ENCODE measurements around the gene AK3.

Gene AK3

DNA sequence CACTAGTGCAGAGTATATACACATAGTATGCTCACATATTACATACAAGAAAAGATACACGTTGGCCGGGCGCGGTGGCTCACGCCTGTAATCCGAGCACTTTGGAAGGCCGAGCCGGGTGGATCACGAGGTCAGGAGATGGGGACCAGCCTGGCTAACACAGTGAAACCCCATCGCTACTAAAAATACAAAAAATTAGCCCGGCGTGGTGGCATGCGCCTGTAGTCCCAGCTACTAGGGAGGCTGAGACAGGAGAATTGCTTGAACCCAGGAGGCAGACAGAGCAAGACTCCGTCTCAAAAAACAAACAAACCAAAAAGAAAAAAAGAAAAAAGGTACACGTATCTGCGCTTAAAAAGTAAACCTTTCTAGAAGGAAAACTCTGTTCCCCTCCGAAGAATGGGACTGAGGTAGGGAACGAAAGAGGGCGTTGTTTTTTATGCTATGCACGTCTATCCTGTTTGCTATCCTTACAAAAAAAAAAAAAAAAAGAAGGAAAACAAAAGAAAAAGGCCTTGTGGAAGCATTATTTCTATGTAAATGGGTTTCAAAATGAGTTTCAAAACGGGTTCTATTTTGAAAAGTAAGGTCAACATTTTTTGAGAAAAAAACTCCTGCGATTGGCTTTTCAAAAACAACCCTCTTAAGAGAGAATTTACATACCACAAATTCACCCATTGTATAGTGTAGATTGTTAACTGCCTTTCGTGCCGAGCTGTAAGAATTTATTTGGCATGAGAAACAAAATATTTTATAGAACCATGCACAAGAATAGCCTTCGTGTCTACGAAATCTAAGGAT lies 1.2 kb downstream of the AK3 start:
- Histone ChIP-seq H4K20me1 (ENCODE audit: low read depth, low read length) (peaks cover 4% of the 10 kb centered on the region; the same call in 1 of the 2 replicates), H3K4me2 (ENCODE audit: low read depth, low read length, poor library complexity, severe bottlenecking) (peak overlapping the region; percentile 76), H3K4me3 (ENCODE audit: insufficient read depth, low read length, poor library complexity, severe bottlenecking) (peak overlapping the region; percentile 73), H3F3A (ENCODE audit: insufficient read depth) (peaks cover 14% of the 10 kb centered on the region), H2AFZ (ENCODE audit: low read depth, low read length, severe bottlenecking) (peak overlapping the region; percentile 90), H3K27me3 (ENCODE audit: low read length) (no peaks in the 10 kb centered on the region), H3K79me2 (ENCODE audit: insufficient read depth, low read length) (peaks cover 54% of the 10 kb centered on the region), H3K36me3 (ENCODE audit: low read length) (no peaks in the 10 kb centered on the region), H3K9me2 (replicated peaks; ENCODE audit: insufficient read depth, low read length) (no peaks in the 10 kb centered on the region), H3K9me3 (ENCODE audit: insufficient read depth, low read length) (no peaks in the 10 kb centered on the region), H3K27ac (ENCODE audit: low read depth, low read length) (peak overlapping the region; percentile 75), H3K9ac (ENCODE audit: low read length) (peak overlapping the region; percentile 97)
- TF ChIP-seq, protein P1, sequence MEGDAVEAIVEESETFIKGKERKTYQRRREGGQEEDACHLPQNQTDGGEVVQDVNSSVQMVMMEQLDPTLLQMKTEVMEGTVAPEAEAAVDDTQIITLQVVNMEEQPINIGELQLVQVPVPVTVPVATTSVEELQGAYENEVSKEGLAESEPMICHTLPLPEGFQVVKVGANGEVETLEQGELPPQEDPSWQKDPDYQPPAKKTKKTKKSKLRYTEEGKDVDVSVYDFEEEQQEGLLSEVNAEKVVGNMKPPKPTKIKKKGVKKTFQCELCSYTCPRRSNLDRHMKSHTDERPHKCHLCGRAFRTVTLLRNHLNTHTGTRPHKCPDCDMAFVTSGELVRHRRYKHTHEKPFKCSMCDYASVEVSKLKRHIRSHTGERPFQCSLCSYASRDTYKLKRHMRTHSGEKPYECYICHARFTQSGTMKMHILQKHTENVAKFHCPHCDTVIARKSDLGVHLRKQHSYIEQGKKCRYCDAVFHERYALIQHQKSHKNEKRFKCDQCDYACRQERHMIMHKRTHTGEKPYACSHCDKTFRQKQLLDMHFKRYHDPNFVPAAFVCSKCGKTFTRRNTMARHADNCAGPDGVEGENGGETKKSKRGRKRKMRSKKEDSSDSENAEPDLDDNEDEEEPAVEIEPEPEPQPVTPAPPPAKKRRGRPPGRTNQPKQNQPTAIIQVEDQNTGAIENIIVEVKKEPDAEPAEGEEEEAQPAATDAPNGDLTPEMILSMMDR (IDR thresholded peaks at IDR 0.05; ENCODE audit: insufficient read depth, low read length, poor library complexity, severe bottlenecking), result peak; percentile 20
- no peak for TF ChIP-seq EZH2phosphoT487 (conservative IDR thresholded peaks at IDR 0.05; ENCODE audit: low read length)

DNA sequence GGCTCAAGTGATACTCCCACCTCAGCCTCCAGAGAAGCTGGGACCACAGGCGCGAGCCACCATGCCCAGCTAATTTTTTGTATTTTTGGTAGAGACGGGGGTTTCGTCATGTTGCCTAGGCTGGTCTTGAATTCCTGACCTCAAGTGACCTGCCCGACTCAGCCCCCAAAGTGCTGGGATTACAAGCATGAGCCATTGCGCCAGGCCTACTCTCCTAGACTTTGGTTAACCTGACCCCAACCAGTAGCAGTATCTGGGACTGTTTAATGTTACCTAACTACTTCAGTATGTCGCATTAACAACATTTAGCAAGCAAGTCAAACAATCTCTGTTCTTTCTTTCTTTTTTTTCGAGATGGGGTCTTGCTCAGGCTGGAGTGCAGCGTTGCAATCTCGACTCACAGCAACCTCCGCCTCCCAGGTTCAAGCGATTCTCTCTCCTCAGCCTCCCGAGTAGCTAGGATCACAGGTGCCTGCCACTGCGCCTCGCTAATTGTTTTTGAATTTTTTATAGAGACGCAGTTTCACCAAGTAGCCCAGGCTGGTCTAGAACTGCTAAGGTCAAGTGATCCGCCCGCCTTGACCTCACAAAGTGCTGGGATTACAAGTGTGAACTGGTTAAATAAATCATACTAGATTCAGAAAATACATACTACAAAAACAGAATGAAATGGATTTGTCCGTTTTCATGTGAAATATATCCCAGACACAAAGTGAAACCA lies 2.0 kb downstream of the AK3 start:
- peak overlapping the region; percentile 76 for H3K4me2 ChIP-seq (ENCODE audit: low read depth, low read length, poor library complexity, severe bottlenecking)
- no peaks in the 10 kb centered on the region for H3K9me2 ChIP-seq (replicated peaks; ENCODE audit: insufficient read depth, low read length)
- H3K9me3 ChIP-seq (ENCODE audit: insufficient read depth, low read length), result no peaks in the 10 kb centered on the region
- H3K79me2 ChIP-seq (ENCODE audit: insufficient read depth, low read length), result peaks cover 61% of the 10 kb centered on the region
- H3K27ac ChIP-seq (ENCODE audit: low read depth, low read length), result no peak overlapping the region
- peak overlapping the region; percentile 73 for H3K4me3 ChIP-seq (ENCODE audit: insufficient read depth, low read length, poor library complexity, severe bottlenecking)
- H3K27me3 ChIP-seq (ENCODE audit: low read length), result no peaks in the 10 kb centered on the region
- H3F3A ChIP-seq (ENCODE audit: insufficient read depth), result peaks cover 14% of the 10 kb centered on the region
- H3K36me3 ChIP-seq (ENCODE audit: low read length), result no peaks in the 10 kb centered on the region
- no peak for TF ChIP-seq EZH2phosphoT487 (conservative IDR thresholded peaks at IDR 0.05; ENCODE audit: low read length)
- TF ChIP-seq, protein P1 (IDR thresholded peaks at IDR 0.05; ENCODE audit: insufficient read depth, low read length, poor library complexity, severe bottlenecking), result no peak
- no peak overlapping the region for H2AFZ ChIP-seq (ENCODE audit: low read depth, low read length, severe bottlenecking)
- H4K20me1 ChIP-seq (ENCODE audit: low read depth, low read length), result peaks cover 9% of the 10 kb centered on the region; the same call in 1 of the 2 replicates
- peak overlapping the region; percentile 97 for H3K9ac ChIP-seq (ENCODE audit: low read length)

DNA sequence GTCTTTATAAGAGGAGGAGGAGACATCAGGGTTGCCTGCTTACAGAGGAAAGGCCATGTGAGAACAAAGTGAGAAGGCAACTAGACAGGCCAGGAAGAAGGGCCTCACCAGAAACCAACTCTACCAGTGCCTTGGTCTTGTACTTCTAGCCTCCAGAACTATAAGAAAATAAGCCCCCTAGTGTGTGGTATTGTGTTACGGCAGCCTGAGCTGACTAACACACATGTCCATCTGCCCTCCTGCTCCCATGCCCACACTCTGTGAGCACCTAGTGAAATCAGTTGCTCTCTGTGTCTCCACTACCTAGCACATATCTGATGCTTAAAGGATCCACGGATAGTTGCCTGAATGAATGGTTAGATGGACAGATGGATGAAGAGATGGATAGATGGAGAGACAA lies 6.9 kb downstream of the AK3 start:
- Histone ChIP-seq H3K9me3 (ENCODE audit: insufficient read depth, low read length) (no peaks in the 10 kb centered on the region), H3K9me2 (replicated peaks; ENCODE audit: insufficient read depth, low read length) (no peaks in the 10 kb centered on the region), H3F3A (ENCODE audit: insufficient read depth) (no peaks in the 10 kb centered on the region; the same call in 1 of the 2 replicates), H3K27ac (ENCODE audit: low read depth, low read length) (no peak overlapping the region), H2AFZ (ENCODE audit: low read depth, low read length, severe bottlenecking) (no peak overlapping the region), H3K27me3 (ENCODE audit: low read length) (no peaks in the 10 kb centered on the region), H3K4me3 (ENCODE audit: insufficient read depth, low read length, poor library complexity, severe bottlenecking) (no peak overlapping the region), H3K9ac (ENCODE audit: low read length) (no peak overlapping the region), H3K4me2 (ENCODE audit: low read depth, low read length, poor library complexity, severe bottlenecking) (no peak overlapping the region), H4K20me1 (ENCODE audit: low read depth, low read length) (peaks cover 9% of the 10 kb centered on the region), H3K36me3 (ENCODE audit: low read length) (no peaks in the 10 kb centered on the region), H3K79me2 (ENCODE audit: insufficient read depth, low read length) (peaks cover 93% of the 10 kb centered on the region)
- TF ChIP-seq, protein P1 (IDR thresholded peaks at IDR 0.05; ENCODE audit: insufficient read depth, low read length, poor library complexity, severe bottlenecking), result no peak
- TF ChIP-seq EZH2phosphoT487 (conservative IDR thresholded peaks at IDR 0.05; ENCODE audit: low read length), result no peak
